ENCODE results near the gene WBP4.

DNA sequence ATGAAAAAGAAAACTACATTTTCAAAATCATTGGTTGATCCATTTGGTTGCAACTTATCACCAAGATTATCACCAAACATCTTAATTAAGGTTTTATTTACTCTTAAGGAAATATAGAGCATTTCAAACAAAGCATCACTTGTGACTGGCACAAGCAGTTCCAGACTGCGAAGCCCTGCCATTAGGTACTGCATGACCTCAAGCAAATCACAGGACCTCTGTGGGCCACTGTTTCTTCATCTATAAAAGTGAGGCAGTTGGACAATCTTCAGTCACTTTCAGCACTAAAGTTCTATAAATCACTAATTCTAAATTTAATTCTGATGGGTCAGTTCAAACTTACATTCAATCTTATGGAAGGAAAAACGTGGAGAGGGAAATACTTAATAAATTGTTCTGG lies 44.1 kb upstream of the WBP4 start:
- TF ChIP-seq CTCF (conservative IDR thresholded peaks at IDR 0.05 in 1 of 2, IDR thresholded peaks at IDR 0.05 in 1 of 2; ENCODE audit: extremely low read depth in 1 of 2, insufficient read depth in 1 of 2, low read depth in 1 of 2, low read length in 2 of 2): no peak
- no peak for TF ChIP-seq EZH2 (IDR thresholded peaks at IDR 0.05; ENCODE audit: borderline replicate concordance, low read length)

Measured in mammary epithelial cell (primary cell).